NCI-H1417 treated with DMSO at 0.1 percent for 48 hours (cell line): ENCODE measurements around the gene HEBP1.

ENCODE experiments used
- DNase-seq: peaks from one replicate; lab custom pipeline; 2025; lab: John Stamatoyannopoulos, UW

Gene HEBP1

GRCh38 chr12:12951504-12951903 is 48.6 kb downstream of the HEBP1 start:
- no peak for DNase-seq

GRCh38 chr12:12947902-12948301 is 52.2 kb downstream of the HEBP1 start:
- no peak for DNase-seq

- DNase-seq = no peak
These were observed 53.2 kb downstream of the HEBP1 start for GRCh38 chr12:12946686-12947355.

- no peak for DNase-seq
These were observed 54.5 kb downstream of the HEBP1 start for GRCh38 chr12:12945591-12945990.

- no peak for DNase-seq
These were observed 56.3 kb downstream of the HEBP1 start for GRCh38 chr12:12943586-12944260.

- no peak for DNase-seq
These were observed 58.4 kb downstream of the HEBP1 start for GRCh38 chr12:12941450-12942350.

GRCh38 chr12:12939888-12940287 is 60.2 kb downstream of the HEBP1 start:
- DNase-seq = no peak

GRCh38 chr12:12938541-12938940 is 61.5 kb downstream of the HEBP1 start:
- no peak for DNase-seq

GRCh38 chr12:12936983-12937491 is 63.0 kb downstream of the HEBP1 start:
- no peak for DNase-seq

- DNase-seq = no peak
These were observed 65.5 kb downstream of the HEBP1 start for GRCh38 chr12:12934556-12934955.

- no peak for DNase-seq
These were observed 66.3 kb downstream of the HEBP1 start for GRCh38 chr12:12933742-12934141.

GRCh38 chr12:12930633-12931219 is 69.3 kb downstream of the HEBP1 start:
- DNase-seq = no peak

- no peak for DNase-seq
These were observed 70.4 kb downstream of the HEBP1 start for GRCh38 chr12:12929696-12930095.

GRCh38 chr12:12927211-12928079 is 72.6 kb downstream of the HEBP1 start:
- no peak for DNase-seq

- no peak for DNase-seq
These were observed 73.4 kb downstream of the HEBP1 start for GRCh38 chr12:12926571-12927071.

- DNase-seq = no peak
These were observed 74.7 kb downstream of the HEBP1 start for GRCh38 chr12:12925388-12925787.
